CD14-positive monocyte (primary cell): ENCODE measurements around the gene EXOSC10. TPM values are rescaled to one million over a fixed set of nuclear protein-coding genes. Genes with fewer than 3 reads are reported as not detected.
A peak's percentile ranks its signal among the peaks of the same experiment; 100 is the strongest.

ENCODE experiments used
- DNase-seq, 3 donors: peaks; one replicate each; pipeline ENCODE4 v3.0.0-alpha.2; 2011 to 2022
- H2AFZ ChIP-seq: 2 replicates; pipeline ENCODE4 v1.6.0; 2012; ENCODE audit warnings: mild to moderate bottlenecking, low read depth, low read length, inconsistent platforms; ENCODE audit not compliant: insufficient read depth, poor library complexity, severe bottlenecking
- H3K27ac ChIP-seq, 2 donors: 1 replicate in 1 of 2; 2 replicates in 1 of 2; pipeline ENCODE4 v1.5.1; 2012 to 2013; ENCODE audit warnings: low read length in 2 of 2, control low read depth in 1 of 2, inconsistent platforms in 1 of 2, low read depth in 1 of 2, mild to moderate bottlenecking in 1 of 2
- H3K27me3 ChIP-seq, 2 donors: one replicate each; pipeline versions ENCODE4 v1.6.0 to v1.6.1; 2011 to 2013; ENCODE audit warnings: low read length in 2 of 2; ENCODE audit not compliant: control insufficient read depth in 2 of 2, insufficient read depth in 2 of 2
- H3K36me3 ChIP-seq, 2 donors: replicated peaks in 1 of 2; 1 replicate in 1 of 2; 2 replicates in 1 of 2; pipeline versions ENCODE4 v1.5.1 to v1.6.1; 2012 to 2013; ENCODE audit warnings: low read length in 2 of 2, control low read depth in 1 of 2, inconsistent platforms in 1 of 2, mild to moderate bottlenecking in 1 of 2; ENCODE audit not compliant: insufficient read depth in 2 of 2, control insufficient read depth in 1 of 2
- H3K4me1 ChIP-seq, 2 donors: 1 replicate in 1 of 2; 2 replicates in 1 of 2; pipeline versions ENCODE4 v1.5.1 to v1.6.1; 2012 to 2013; ENCODE audit warnings: low read length in 2 of 2, control low read depth in 1 of 2, inconsistent platforms in 1 of 2, mild to moderate bottlenecking in 1 of 2, moderate library complexity in 1 of 2; ENCODE audit not compliant: insufficient read depth in 2 of 2, control insufficient read depth in 1 of 2
- H3K4me2 ChIP-seq: replicated peaks from 2 replicates; pipeline ENCODE3; 2012; ENCODE audit warnings: low read length, moderate library complexity, mild to moderate bottlenecking; ENCODE audit not compliant: poor library complexity, severe bottlenecking; ENCODE audit errors: extremely low read depth
- H3K4me3 ChIP-seq, 3 experiments: fragments of 200-600 bp in 1 of 3; sonication (generic) in 1 of 3; replicated peaks in 1 of 3; 1 replicate in 2 of 3; 2 replicates in 1 of 3; pipeline ENCODE4 v1.5.1; 2011 to 2013; ENCODE audit warnings: low read length in 3 of 3, mild to moderate bottlenecking in 3 of 3, control low read depth in 2 of 3, low read depth in 2 of 3, inconsistent platforms in 1 of 3, moderate library complexity in 1 of 3
- H3K79me2 ChIP-seq: 2 replicates; pipeline ENCODE4 v1.6.0; 2012; ENCODE audit warnings: mild to moderate bottlenecking, control low read depth, inconsistent platforms, low read length, moderate library complexity; ENCODE audit not compliant: insufficient read depth
- H3K9ac ChIP-seq: 2 replicates; pipeline ENCODE4 v1.6.0; 2017; ENCODE audit warnings: low read length, mild to moderate bottlenecking; ENCODE audit not compliant: insufficient read depth, poor library complexity, severe bottlenecking
- H3K9me3 ChIP-seq, 2 donors: replicated peaks in 1 of 2; 1 replicate in 1 of 2; 2 replicates in 1 of 2; pipeline versions ENCODE4 v1.5.1 to v1.6.1; 2012 to 2013; ENCODE audit warnings: low read length in 2 of 2, control low read depth in 1 of 2; ENCODE audit not compliant: control insufficient read depth in 1 of 2, insufficient read depth in 1 of 2
- H4K20me1 ChIP-seq: 2 replicates; pipeline ENCODE4 v1.6.0; 2012; ENCODE audit warnings: mild to moderate bottlenecking, low read length, control low read depth, moderate library complexity; ENCODE audit not compliant: insufficient read depth
- H3K27ac Mint-ChIP-seq, 7 donors: one replicate each; pipeline ENCODE4 v1.8.0; 2020; ENCODE audit warnings: mild to moderate bottlenecking in 7 of 7, mixed read lengths in 7 of 7, moderate library complexity in 6 of 7, inconsistent platforms in 2 of 7
- H3K27me3 Mint-ChIP-seq, 3 donors: one replicate each; pipeline ENCODE4 v1.8.0; 2021 to 2022; ENCODE audit warnings: low read depth in 3 of 3, mild to moderate bottlenecking in 3 of 3, mixed read lengths in 3 of 3, moderate library complexity in 3 of 3, inconsistent platforms in 1 of 3
- H3K36me3 Mint-ChIP-seq, 2 donors: one replicate each; pipeline ENCODE4 v1.8.0; 2020; ENCODE audit warnings: mixed read lengths in 2 of 2, inconsistent platforms in 1 of 2, mild to moderate bottlenecking in 1 of 2
- H3K4me1 Mint-ChIP-seq: one replicate; pipeline ENCODE4 v1.8.0; 2020; ENCODE audit warnings: mild to moderate bottlenecking, mixed read lengths
- H3K4me3 Mint-ChIP-seq, 2 donors: one replicate each; pipeline ENCODE4 v1.8.0; 2020; ENCODE audit warnings: mild to moderate bottlenecking in 2 of 2, mixed read lengths in 2 of 2, moderate library complexity in 1 of 2
- H3K9me3 Mint-ChIP-seq, 7 donors: one replicate each; pipeline ENCODE4 v1.8.0; 2020 to 2022; ENCODE audit warnings: mixed read lengths in 7 of 7, mild to moderate bottlenecking in 6 of 7, moderate library complexity in 6 of 7, inconsistent platforms in 2 of 7
- CTCF ChIP-seq: fragments of 200-600 bp; IDR thresholded peaks from one replicate; pipeline ENCODE4 v1.8.0; 2022; ENCODE audit warnings: antibody characterized with exemption, mild to moderate bottlenecking
- WGBS: methylation state at CpG from one replicate; pipeline ENCODE4 v1.1.5; 2013; ENCODE audit warnings: missing lambda C conversion rate; ENCODE audit not compliant: insufficient coverage; 5-methylcytosine and 5-hydroxymethylcytosine counted together
- intact Hi-C, 2 donors: fragments of 100-400 bp; cut with micrococcal nuclease; formaldehyde crosslinking; loops; one replicate each; pipeline versions ENCODE4 v1.15.0 to v1.15.1; 2023
- polyA plus RNA-seq, 3 donors: library from polyadenylated mRNA; depleted of rRNA in 1 of 3; unstranded in 2 of 3; stranded (reverse) in 1 of 3; fragments of 300-500 nt in 2 of 3; fragments of >200 nt in 1 of 3; fragmentation: Illumina TruSeq in 2 of 3; gene quantifications; 1 replicate in 2 of 3; 2 replicates in 1 of 3; pipeline ENCODE4 v1.2.3, GENCODE V29; 2012 to 2021

The EXOSC10 gene
- polyA plus RNA-seq, 3 donors = 24.0 to 66.3 (median 27.4) TPM

GRCh38 chr1:11057477-11057876 is 42.2 kb downstream of the EXOSC10 start:
- H3K27ac ChIP-seq = no peak overlapping the region
- H3K36me3 ChIP-seq = peaks cover 12 to 32% of the 10 kb centered on the region in 2 donors
- Mint-ChIP-seq H3K9me3 (peaks cover 0 to 3% (median 0%) of the 10 kb centered on the region in 7 donors), H3K27me3 (peaks cover 0 to 5% (median 4%) of the 10 kb centered on the region in 3 donors), H3K36me3 (peaks cover 20 to 40% of the 10 kb centered on the region in 2 donors), H3K27ac (peak overlapping the region in 1 of 7 donors; percentile 46), H3K4me3 (no peak overlapping the region), H3K4me1 (peaks cover 28% of the 10 kb centered on the region)
- no peaks in the 10 kb centered on the region for H3K9me3 ChIP-seq
- H3K27me3 ChIP-seq = no peaks in the 10 kb centered on the region
- no peaks in the 10 kb centered on the region for H4K20me1 ChIP-seq
- H3K9ac ChIP-seq = no peak overlapping the region
- H2AFZ ChIP-seq = no peak overlapping the region
- H3K79me2 ChIP-seq = peaks cover 12% of the 10 kb centered on the region
- 94% methylated on average over 3 of the region's 8 CpGs for WGBS
- H3K4me3 ChIP-seq = no peak overlapping the region
- no peak for DNase-seq
- H3K4me1 ChIP-seq = peaks cover 16 to 29% of the 10 kb centered on the region in 2 donors
- no peak overlapping the region for H3K4me2 ChIP-seq
- TF ChIP-seq CTCF = no peak
- intact Hi-C loops = no loop called here

- peaks cover 24 to 38% of the 10 kb centered on the region in 2 donors for H3K4me1 ChIP-seq
- H3K79me2 ChIP-seq = peaks cover 12% of the 10 kb centered on the region
- H3K27ac ChIP-seq = no peak overlapping the region
- no peak overlapping the region for H3K9ac ChIP-seq
- H3K27me3 ChIP-seq = no peaks in the 10 kb centered on the region
- Mint-ChIP-seq H3K4me3 (no peak overlapping the region), H3K9me3 (peaks cover 0 to 3% (median 0%) of the 10 kb centered on the region in 7 donors), H3K36me3 (peaks cover 20 to 40% of the 10 kb centered on the region in 2 donors), H3K4me1 (peaks cover 33% of the 10 kb centered on the region), H3K27me3 (peaks cover 0 to 6% (median 5%) of the 10 kb centered on the region in 3 donors), H3K27ac (no peak overlapping the region)
- WGBS = 100% methylated on average over 4 of the region's 7 CpGs
- DNase-seq = no peak
- no peak overlapping the region for H2AFZ ChIP-seq
- intact Hi-C loops = no loop called here
- H3K4me3 ChIP-seq = no peak overlapping the region
- H3K36me3 ChIP-seq = peaks cover 12 to 32% of the 10 kb centered on the region in 2 donors
- no peaks in the 10 kb centered on the region for H3K9me3 ChIP-seq
- TF ChIP-seq CTCF = no peak
- H4K20me1 ChIP-seq = no peaks in the 10 kb centered on the region
- no peak overlapping the region for H3K4me2 ChIP-seq
These were observed 43.2 kb downstream of the EXOSC10 start for GRCh38 chr1:11056504-11056903.
